Lung (tissue), 12 donors: ENCODE results near the gene PLEKHA4. TPM values are rescaled to one million over a fixed set of nuclear protein-coding genes. Genes with fewer than 3 reads are reported as not detected.
"Not testable (repeated sequence)": the region's sequence is repeated elsewhere in the genome, so short reads cannot be mapped to it uniquely, and the experiment has no call there.

ENCODE experiments used
- ATAC-seq: fragments of 200-7000 bp; cut with Tn5 transposase; one replicate; pipeline ENCODE4 v1.9.1; 2020; ENCODE audit warnings: moderate number of reproducible peaks; ENCODE audit not compliant: insufficient read depth, low FRiP score
- DNase-seq, 3 donors: peaks; one replicate each; pipeline ENCODE4 v3.0.0-alpha.2; 2013 to 2017
- H3K27ac ChIP-seq, 2 donors: one replicate each; pipeline ENCODE4 v1.5.1; 2013; ENCODE audit warnings: mild to moderate bottlenecking in 2 of 2, moderate library complexity in 2 of 2, control low read depth in 1 of 2, inconsistent platforms in 1 of 2, low read depth in 1 of 2, low read length in 1 of 2
- H3K27me3 ChIP-seq, 3 donors: one replicate each; pipeline ENCODE4 v1.5.1; 2013; ENCODE audit warnings: low read length in 2 of 3; ENCODE audit not compliant: control insufficient read depth in 3 of 3, insufficient read depth in 3 of 3
- H3K36me3 ChIP-seq, 4 donors: one replicate each; pipeline ENCODE4 v1.5.1; 2013; ENCODE audit warnings: low read length in 4 of 4, mild to moderate bottlenecking in 1 of 4, moderate library complexity in 1 of 4; ENCODE audit not compliant: control insufficient read depth in 4 of 4, insufficient read depth in 4 of 4
- H3K4me1 ChIP-seq, 5 donors: one replicate each; pipeline ENCODE4 v1.5.1; 2013; ENCODE audit warnings: low read length in 5 of 5, mild to moderate bottlenecking in 2 of 5, moderate library complexity in 1 of 5; ENCODE audit not compliant: control insufficient read depth in 5 of 5, insufficient read depth in 5 of 5
- H3K4me3 ChIP-seq: one replicate; pipeline ENCODE4 v1.5.1; 2013; ENCODE audit warnings: mild to moderate bottlenecking, control low read depth, moderate library complexity
- H3K9ac ChIP-seq, 2 donors: one replicate each; pipeline ENCODE4 v1.5.1; 2013; ENCODE audit warnings: low read length in 2 of 2, control low read depth in 1 of 2; ENCODE audit not compliant: insufficient read depth in 1 of 2
- H3K9me3 ChIP-seq, 4 donors: one replicate each; pipeline ENCODE4 v1.5.1; 2013; ENCODE audit warnings: low read length in 3 of 4, mild to moderate bottlenecking in 1 of 4, moderate library complexity in 1 of 4; ENCODE audit not compliant: control insufficient read depth in 4 of 4, insufficient read depth in 3 of 4
- WGBS, 2 donors: extraction: QIAGEN DNeasy Blood & Tissue Kit; methylation state at CpG; one replicate each; pipeline ENCODE4 v1.1.7; 2013; 5-methylcytosine and 5-hydroxymethylcytosine counted together
- polyA plus RNA-seq, 2 donors: library from polyadenylated mRNA; stranded (reverse); fragments of 200-250 nt; gene quantifications; one replicate each; pipeline ENCODE4 v1.2.1, GENCODE V29; 2013
- total RNA-seq, 2 donors: library from RNA; depleted of rRNA in 1 of 2; stranded (reverse); fragments of >200 nt in 1 of 2; gene quantifications; one replicate each; pipeline ENCODE4 v1.2.1, GENCODE V29; 2014 to 2021
- TF ChIP-seq, protein P1 (sequence below): IDR thresholded peaks from 2 replicates; pipeline ENCODE4 v1.5.1; 2012; ENCODE audit warnings: mild to moderate bottlenecking; ENCODE audit errors: control extremely low read depth, extremely low read depth
- donor health status: control.
- donor health status: control.
- donor health status: Bipolar disorder and iron deficiency.
- donor health status: healthy.
- donor health status: DM: yes; HTN: yes; CAD: no.

PLEKHA4 gene
- total and polyA plus RNA-seq, 4 donors: 8.4 to 57.7 (median 20.7) TPM

DNA sequence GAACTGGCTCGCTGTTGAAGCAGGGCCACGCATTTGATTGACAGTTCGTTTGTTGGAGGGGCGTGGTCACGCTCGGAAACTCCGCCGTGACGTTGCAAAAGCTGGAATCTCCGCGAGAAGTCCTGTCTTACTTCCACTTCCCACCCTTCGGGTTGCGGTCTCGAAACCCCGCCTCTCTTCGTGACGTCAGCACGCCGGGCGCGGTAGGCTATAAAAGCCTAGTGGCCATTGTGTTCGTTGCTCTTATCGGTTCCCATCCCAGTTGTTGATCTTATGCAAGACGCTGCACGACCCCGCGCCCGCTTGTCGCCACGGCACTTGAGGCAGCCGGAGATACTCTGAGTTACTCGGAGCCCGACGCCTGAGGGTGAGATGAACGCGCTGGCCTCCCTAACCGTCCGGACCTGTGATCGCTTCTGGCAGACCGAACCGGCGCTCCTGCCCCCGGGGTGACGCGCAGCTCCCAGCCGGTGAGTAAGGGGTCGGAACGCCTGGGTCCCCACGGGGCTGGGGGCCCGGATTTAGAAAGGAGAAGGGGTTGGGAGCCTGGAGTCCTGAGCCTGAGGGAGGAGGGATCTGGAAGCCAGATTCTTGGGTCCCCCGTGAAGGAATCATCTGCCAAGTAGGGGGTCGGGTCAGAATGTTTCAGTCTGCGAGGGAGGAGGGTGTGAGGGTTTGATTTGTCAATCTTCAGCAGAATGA lies 3.9 kb upstream of the PLEKHA4 start, which contains the start of gene PPP1R15A:
Gene PPP1R15A, plus strand, starts transcription at position 240 of the 702 bp plus-strand sequence. CDS start 813 bp downstream, outside the sequence.
- H3K9me3 ChIP-seq: no peaks in the 10 kb centered on the region
- H3K4me3 ChIP-seq: peak within 1 kb of the TSS; percentile 90
- H3K9ac ChIP-seq: peak within 1 kb of the TSS; percentile 98 to 100
- peaks cover 3 to 46% (median 19%) of the 10 kb centered on the region in 5 donors for H3K4me1 ChIP-seq
- TF ChIP-seq, protein P1, sequence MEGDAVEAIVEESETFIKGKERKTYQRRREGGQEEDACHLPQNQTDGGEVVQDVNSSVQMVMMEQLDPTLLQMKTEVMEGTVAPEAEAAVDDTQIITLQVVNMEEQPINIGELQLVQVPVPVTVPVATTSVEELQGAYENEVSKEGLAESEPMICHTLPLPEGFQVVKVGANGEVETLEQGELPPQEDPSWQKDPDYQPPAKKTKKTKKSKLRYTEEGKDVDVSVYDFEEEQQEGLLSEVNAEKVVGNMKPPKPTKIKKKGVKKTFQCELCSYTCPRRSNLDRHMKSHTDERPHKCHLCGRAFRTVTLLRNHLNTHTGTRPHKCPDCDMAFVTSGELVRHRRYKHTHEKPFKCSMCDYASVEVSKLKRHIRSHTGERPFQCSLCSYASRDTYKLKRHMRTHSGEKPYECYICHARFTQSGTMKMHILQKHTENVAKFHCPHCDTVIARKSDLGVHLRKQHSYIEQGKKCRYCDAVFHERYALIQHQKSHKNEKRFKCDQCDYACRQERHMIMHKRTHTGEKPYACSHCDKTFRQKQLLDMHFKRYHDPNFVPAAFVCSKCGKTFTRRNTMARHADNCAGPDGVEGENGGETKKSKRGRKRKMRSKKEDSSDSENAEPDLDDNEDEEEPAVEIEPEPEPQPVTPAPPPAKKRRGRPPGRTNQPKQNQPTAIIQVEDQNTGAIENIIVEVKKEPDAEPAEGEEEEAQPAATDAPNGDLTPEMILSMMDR: no peak
- H3K27me3 ChIP-seq: no peaks in the 10 kb centered on the region
- peaks cover 7 to 26% (median 24%) of the 10 kb centered on the region in 4 donors for H3K36me3 ChIP-seq
- 0% methylated on average over 53 of the region's 53 CpGs for WGBS, 2 donors
- DNase-seq: peak; percentile 99 to 100 (median 99)
- peak within 1 kb of the TSS; percentile 99 to 100 for H3K27ac ChIP-seq
- peak; percentile 53 for ATAC-seq

DNA sequence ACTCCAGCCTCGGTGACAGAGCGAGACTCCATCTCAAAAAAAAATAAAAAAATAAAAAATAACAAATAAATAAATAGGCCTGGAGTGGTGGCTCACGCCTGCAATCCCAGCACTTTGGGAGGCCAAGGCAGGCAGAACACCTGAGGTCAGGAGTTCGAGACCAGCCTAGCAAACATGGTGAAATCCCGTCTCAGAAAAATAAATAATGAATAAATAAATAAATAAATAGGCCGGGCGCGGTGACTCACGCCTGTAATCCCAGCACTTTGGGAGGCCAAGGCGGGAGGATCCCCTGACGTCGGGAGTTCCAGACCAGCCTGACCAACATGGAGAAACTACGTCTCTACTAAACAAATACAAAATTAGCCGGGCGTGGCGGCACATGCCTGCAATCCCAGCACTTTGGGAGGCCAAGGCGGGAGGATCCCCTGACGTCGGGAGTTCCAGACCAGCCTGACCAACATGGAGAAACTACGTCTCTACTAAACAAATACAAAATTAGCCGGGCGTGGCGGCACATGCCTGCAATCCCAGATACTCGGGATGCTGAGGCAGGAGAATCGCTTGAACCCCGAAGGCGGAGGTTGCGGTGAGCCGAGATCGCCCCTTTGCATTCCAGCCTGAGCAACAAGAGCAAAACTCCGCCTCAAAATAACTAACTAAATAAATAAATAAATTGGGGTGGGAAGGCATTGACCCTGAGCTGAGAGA lies 3.2 kb upstream of the PLEKHA4 start:
- Histone ChIP-seq H3K4me1 (peaks cover 3 to 53% (median 19%) of the 10 kb centered on the region in 5 donors), H3K36me3 (peaks cover 7 to 26% (median 22%) of the 10 kb centered on the region in 4 donors), H3K27ac (peak overlapping the region in 1 of 2 donors; percentile 28)
- H3K9me3 ChIP-seq, H3K9ac ChIP-seq, H3K4me3 ChIP-seq, DNase-seq, H3K27me3 ChIP-seq, ATAC-seq: not testable (repeated sequence)
- 83 to 90% methylated on average over 31 of the region's 31 CpGs for WGBS, 2 donors

DNA sequence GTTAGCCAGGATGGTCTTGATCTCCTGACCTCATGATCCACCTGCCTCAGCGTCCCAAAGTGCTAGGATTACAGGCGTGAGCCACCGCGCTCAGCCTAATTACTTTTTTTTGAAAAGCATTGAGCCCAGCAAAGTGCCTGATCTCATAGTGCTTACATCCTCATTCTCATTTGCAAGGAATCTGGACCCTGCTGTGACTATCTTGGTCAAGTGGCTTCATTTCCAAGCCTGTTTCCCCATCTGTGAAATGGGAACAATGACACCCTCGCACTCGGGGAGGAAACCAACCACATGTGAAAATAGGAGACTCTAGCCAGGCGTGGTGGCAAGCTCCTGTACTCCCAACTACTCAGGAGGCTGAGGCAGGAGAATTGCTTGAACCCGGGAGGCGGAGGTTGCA lies 1.6 kb upstream of the PLEKHA4 start:
- DNase-seq (no peak), ATAC-seq (no peak)
- Histone ChIP-seq H3K9me3 (no peaks in the 10 kb centered on the region), H3K9ac (no peak overlapping the region), H3K4me3 (no peak overlapping the region), H3K27me3 (no peaks in the 10 kb centered on the region), H3K36me3 (peaks cover 4 to 22% (median 14%) of the 10 kb centered on the region in 4 donors), H3K27ac (no peak overlapping the region), H3K4me1 (peaks cover 0 to 47% (median 17%) of the 10 kb centered on the region in 5 donors)
- TF ChIP-seq, protein P1: no peak
- 96% methylated on average over 9 of the region's 9 CpGs for WGBS, 2 donors

DNA sequence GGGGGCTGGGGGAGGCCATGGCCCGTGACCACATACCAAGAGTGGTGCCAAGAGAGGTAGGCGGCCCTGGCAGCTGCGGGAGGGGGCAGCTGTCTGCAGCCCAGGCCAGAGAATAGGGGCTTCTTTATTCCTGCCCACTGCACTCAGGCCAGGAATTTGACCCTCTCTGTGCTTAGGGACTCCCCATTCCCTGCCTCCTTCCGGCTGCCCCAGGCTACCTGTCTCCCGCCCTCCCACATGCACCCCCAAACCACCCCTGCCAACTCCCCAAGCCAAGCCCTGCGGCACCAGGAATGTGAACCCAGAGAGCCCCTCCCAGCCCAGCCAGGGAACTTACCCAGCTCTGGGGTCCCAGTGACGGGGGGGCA lies 687 bp downstream of the PLEKHA4 start:
- peaks cover 0 to 26% (median 5%) of the 10 kb centered on the region in 5 donors for H3K4me1 ChIP-seq
- H3K4me3 ChIP-seq: peak overlapping the region; percentile 20
- H3K9me3 ChIP-seq: no peaks in the 10 kb centered on the region
- TF ChIP-seq, protein P1: no peak
- ATAC-seq (no peak), DNase-seq (peak in 2 of 3 donors; percentile 22 to 33)
- WGBS, 2 donors: 59 to 83% methylated on average over 7 of the region's 7 CpGs
- H3K9ac ChIP-seq: peak overlapping the region; percentile 69 to 85
- H3K27ac ChIP-seq: peak overlapping the region; percentile 37 to 67
- H3K36me3 ChIP-seq: peaks cover 0 to 3% (median 0%) of the 10 kb centered on the region in 4 donors
- H3K27me3 ChIP-seq: no peaks in the 10 kb centered on the region
